Measurements from ENCODE around the gene LIN28B.

The LIN28B gene

DNA sequence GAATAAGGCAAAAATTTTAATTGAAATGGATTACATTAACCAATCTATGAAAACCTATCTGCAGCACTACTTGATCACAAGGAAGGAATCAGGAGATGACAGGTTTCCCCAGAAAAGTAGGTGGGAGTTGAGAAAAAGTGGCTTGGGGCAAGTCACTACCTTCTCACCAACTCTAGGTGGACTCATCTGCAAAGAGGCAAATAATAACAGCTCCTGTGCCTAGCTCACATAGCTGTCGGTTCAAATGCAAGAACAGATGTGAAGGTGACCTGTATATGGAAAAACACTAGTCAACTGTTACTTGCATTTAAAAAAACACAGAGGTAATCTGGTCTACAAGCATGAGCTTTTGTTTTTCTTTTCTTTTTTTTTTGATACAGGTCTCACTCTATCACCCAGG lies 155.7 kb downstream of the LIN28B start:
- DNase-seq = no peak

DNA sequence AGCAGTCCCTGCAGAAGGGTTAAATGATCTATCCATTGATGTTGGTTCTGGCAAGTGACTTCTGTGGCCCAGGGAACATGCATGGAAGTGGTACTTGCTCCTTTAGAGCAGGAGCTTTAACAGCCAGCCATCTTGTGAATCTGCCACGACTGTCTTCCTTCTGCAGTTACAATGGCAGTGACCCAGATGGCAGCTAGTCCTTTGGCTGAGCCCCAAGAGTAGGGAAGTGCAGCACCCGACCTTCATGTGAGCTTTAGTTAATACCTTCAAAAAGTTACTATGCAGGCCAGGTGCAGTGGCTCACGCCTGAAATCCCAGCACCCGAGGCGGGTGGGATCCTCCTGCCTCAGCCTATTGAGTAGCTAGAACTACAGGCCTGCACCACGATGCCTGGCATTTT lies 156.5 kb downstream of the LIN28B start:
- no peak for DNase-seq

DNA sequence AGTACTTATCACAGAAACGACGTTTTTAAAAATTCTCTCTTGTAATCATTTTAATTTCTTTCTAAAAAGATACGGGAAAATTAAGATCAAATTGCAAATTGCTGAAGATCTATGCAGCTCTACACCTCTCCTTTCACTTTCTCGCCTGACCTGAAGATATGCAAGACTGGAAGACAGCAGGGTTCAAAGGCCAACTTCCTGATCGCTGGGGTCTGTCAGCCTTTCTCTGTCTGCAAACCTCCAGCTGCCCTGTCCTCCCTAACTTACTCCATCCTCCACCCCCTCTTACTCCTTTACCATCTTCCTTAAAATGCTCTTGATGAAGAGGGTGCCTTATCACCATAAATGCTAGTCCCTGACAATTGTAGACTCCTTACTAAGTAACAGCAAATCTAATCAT lies 159.2 kb downstream of the LIN28B start:
- DNase-seq = no peak

DNA sequence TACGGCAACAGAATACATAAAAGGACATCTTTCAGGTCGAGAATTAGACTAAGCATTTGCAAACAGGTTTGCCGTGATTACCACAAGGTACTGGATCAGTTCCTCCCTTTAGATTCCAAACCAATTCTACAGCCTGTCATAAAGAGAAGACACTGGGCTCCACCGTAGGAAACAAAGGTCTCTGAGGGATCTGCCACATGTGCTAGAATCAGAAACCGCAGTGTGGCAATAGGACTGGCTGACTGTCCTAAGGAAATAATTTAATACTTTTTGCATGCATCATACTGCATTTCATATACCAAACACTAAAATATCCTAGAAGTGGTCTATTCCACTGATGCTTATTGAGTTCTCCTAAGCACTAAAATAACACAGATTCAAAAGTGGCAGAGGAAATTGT lies 163.7 kb downstream of the LIN28B start:
- DNase-seq = no peak

DNA sequence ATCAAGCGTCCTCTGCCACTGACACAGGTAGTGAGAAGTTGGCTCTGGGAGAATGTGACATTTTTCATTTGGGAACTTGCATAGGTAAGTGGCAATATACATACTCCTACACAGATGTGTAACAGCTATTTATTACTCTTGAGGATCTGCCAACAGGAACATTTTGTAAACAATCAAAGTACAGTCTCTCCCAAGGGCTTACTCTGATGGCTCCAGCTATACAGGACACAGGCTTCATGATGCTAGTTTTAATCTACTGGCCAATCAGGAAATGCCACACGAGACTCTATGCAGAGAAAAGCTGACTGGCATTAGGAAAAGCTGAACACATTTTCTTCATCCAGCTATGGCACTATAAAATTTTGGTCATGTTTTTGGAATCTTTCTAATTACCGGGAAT lies 165.1 kb downstream of the LIN28B start:
- DNase-seq = no peak

DNA sequence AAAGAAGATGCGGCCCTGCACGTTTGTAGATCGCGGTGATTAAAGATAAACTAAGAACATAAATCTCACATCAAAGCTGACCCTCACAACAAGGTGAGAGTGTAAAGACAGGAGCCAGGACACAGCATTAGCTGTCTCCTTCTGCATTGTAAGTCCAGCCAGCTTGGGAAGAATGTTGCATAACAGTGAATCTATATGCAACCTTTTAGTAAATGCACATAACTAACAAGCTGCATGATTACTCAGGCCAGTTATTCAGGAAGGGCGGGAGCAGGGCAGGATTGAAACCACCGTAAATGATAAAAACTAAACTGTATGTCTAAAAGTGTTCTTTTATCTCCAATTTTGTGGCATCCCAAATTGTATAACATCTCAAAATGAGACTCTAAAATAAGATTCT lies 165.8 kb downstream of the LIN28B start:
- no peak for DNase-seq
